Fibroblast of lung (primary cell): ENCODE data around the gene CD58. TPM values are rescaled to one million over a fixed set of nuclear protein-coding genes. Genes with fewer than 3 reads are reported as not detected.

Experiments used
- DNase-seq, 2 donors: peaks; one replicate each; pipeline versions ENCODE4 v3.0.0 to v3.0.0-alpha.2; 2010; ENCODE audit warnings: low read depth in 2 of 2
- H2AFZ ChIP-seq: 2 replicates; pipeline ENCODE4 v1.5.1; 2012; ENCODE audit warnings: low read length, control low read depth, inconsistent platforms
- H3K27ac ChIP-seq: 2 replicates; pipeline ENCODE4 v1.5.1; 2011; ENCODE audit warnings: low read length, control low read depth; ENCODE audit not compliant: insufficient read depth
- H3K27me3 ChIP-seq: 2 replicates; pipeline ENCODE4 v1.5.1; 2011; ENCODE audit warnings: mild to moderate bottlenecking, low read length; ENCODE audit not compliant: control insufficient read depth, insufficient read depth
- H3K36me3 ChIP-seq: 2 replicates; pipeline ENCODE4 v1.5.1; 2011; ENCODE audit warnings: low read length; ENCODE audit not compliant: control insufficient read depth, insufficient read depth
- H3K4me1 ChIP-seq: 2 replicates; pipeline ENCODE4 v1.5.1; 2011; ENCODE audit warnings: low read length; ENCODE audit not compliant: control insufficient read depth, insufficient read depth; ENCODE audit errors: extremely low read depth
- H3K4me2 ChIP-seq: 2 replicates; pipeline ENCODE4 v1.5.1; 2011; ENCODE audit warnings: low read length, control low read depth; ENCODE audit not compliant: insufficient read depth; ENCODE audit errors: extremely low read depth
- H3K4me3 ChIP-seq, 4 experiments: fragments of 200-600 bp in 1 of 4; sonication (generic) in 1 of 4; replicated peaks in 1 of 4; 2 replicates each; pipeline ENCODE4 v1.5.1; 2011 to 2016; ENCODE audit warnings: low read length in 4 of 4, low read depth in 3 of 4, mild to moderate bottlenecking in 3 of 4, control low read depth in 2 of 4, inconsistent platforms in 1 of 4, mixed read lengths in 1 of 4; ENCODE audit not compliant: insufficient read depth in 1 of 4; ENCODE audit errors: control extremely low read depth in 1 of 4
- H3K79me2 ChIP-seq: 2 replicates; pipeline ENCODE4 v1.5.1; 2012; ENCODE audit warnings: mild to moderate bottlenecking, low read length, inconsistent platforms; ENCODE audit not compliant: control insufficient read depth, insufficient read depth
- H3K9ac ChIP-seq: 2 replicates; pipeline ENCODE4 v1.5.1; 2011; ENCODE audit warnings: mild to moderate bottlenecking, low read length, control low read depth; ENCODE audit not compliant: insufficient read depth
- H3K9me3 ChIP-seq: 2 replicates; pipeline ENCODE4 v1.5.1; 2012; ENCODE audit warnings: low read depth, low read length; ENCODE audit not compliant: control insufficient read depth, insufficient read depth
- H4K20me1 ChIP-seq: 2 replicates; pipeline ENCODE4 v1.5.1; 2011; ENCODE audit warnings: low read length; ENCODE audit not compliant: control insufficient read depth, insufficient read depth; ENCODE audit errors: extremely low read depth
- EZH2 ChIP-seq: IDR thresholded peaks from 2 replicates; pipeline ENCODE4 v1.5.1; 2012; ENCODE audit warnings: low read length, control low read depth, mild to moderate bottlenecking; ENCODE audit errors: missing control alignments
- polyA plus RNA-seq, 2 donors: library from polyadenylated mRNA; depleted of rRNA in 1 of 2; stranded (reverse) in 1 of 2; unstranded in 1 of 2; fragments of >200 nt; gene quantifications; 2 replicates each; pipeline ENCODE4 v1.2.1, GENCODE V29; 2011 to 2012; ENCODE audit warnings: missing spikeins in 1 of 2
- total RNA-seq: library from RNA; depleted of rRNA; stranded (reverse); fragments of >200 nt; gene quantifications from 2 replicates; pipeline ENCODE4 v1.2.1, GENCODE V29; 2014
- TF ChIP-seq, protein P1 (sequence below), 2 donors: IDR thresholded peaks in 1 of 2; conservative IDR thresholded peaks in 1 of 2; 1 replicate in 1 of 2; 2 replicates in 1 of 2; pipeline ENCODE4 v1.5.1; 2011 to 2012; ENCODE audit warnings: low read length in 2 of 2, control low read depth in 1 of 2, inconsistent platforms in 1 of 2, low read depth in 1 of 2, mild to moderate bottlenecking in 1 of 2

CD58 gene
- total and polyA plus RNA-seq, 2 donors (not counting 1 experiment from before 2014, with no cell fraction given): 8.4 to 16.3 TPM

DNA sequence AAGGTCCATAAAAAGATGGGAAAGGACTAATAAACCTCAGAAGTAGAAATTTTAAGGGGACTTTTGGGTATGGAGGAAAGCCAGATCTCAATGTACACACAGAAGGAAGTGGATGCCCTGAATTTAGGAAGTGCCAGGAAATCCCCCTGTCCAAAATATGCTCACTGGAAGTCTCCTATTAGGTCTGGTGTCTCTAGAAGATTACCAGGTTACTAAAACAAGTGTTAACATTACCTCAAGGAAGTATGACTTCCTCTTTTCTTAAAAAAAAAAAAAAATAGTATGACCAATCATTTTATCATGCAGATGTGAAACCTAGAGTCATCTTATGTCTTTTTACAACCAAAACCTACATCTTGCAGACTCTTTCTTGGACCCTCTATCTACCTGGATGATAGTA lies 30.7 kb downstream of the CD58 start:
- H3K27me3 ChIP-seq: no peaks in the 10 kb centered on the region
- H3K36me3 ChIP-seq: no peaks in the 10 kb centered on the region
- no peaks in the 10 kb centered on the region for H3K79me2 ChIP-seq
- H3K4me2 ChIP-seq: no peak overlapping the region
- peaks cover 3% of the 10 kb centered on the region for H3K4me1 ChIP-seq
- no peak overlapping the region for H2AFZ ChIP-seq
- DNase-seq: no peak
- H4K20me1 ChIP-seq: no peaks in the 10 kb centered on the region
- H3K4me3 ChIP-seq: no peak overlapping the region
- H3K9ac ChIP-seq: no peak overlapping the region
- no peaks in the 10 kb centered on the region for H3K9me3 ChIP-seq
- no peak overlapping the region for H3K27ac ChIP-seq
- TF ChIP-seq EZH2: no peak
- TF ChIP-seq, protein P1, sequence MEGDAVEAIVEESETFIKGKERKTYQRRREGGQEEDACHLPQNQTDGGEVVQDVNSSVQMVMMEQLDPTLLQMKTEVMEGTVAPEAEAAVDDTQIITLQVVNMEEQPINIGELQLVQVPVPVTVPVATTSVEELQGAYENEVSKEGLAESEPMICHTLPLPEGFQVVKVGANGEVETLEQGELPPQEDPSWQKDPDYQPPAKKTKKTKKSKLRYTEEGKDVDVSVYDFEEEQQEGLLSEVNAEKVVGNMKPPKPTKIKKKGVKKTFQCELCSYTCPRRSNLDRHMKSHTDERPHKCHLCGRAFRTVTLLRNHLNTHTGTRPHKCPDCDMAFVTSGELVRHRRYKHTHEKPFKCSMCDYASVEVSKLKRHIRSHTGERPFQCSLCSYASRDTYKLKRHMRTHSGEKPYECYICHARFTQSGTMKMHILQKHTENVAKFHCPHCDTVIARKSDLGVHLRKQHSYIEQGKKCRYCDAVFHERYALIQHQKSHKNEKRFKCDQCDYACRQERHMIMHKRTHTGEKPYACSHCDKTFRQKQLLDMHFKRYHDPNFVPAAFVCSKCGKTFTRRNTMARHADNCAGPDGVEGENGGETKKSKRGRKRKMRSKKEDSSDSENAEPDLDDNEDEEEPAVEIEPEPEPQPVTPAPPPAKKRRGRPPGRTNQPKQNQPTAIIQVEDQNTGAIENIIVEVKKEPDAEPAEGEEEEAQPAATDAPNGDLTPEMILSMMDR (conservative IDR thresholded peaks at IDR 0.05 in 1 of 2, IDR thresholded peaks at IDR 0.05 in 1 of 2; ENCODE audit: low read depth in 1 of 2, low read length in 2 of 2): no peak

DNA sequence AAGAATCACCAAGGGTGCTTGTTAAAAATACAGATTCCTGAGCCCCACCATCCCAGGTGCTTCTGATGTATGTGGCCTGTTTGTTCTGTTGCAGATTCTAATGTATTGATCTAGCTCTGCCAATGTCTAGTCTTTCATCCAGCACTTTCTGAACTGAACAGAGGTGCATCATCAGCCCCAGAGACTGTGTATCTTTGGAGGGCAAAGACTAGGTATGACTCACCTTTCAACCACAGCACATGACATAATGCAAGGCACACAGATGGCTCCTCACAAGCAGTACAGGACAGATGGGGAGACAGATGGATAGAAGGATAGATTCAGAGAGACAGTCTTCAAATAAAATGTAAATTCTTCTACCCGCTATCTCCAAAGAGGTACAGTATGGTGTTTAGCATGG lies 32.3 kb downstream of the CD58 start:
- TF ChIP-seq, protein P1 (conservative IDR thresholded peaks at IDR 0.05 in 1 of 2, IDR thresholded peaks at IDR 0.05 in 1 of 2; ENCODE audit: low read depth in 1 of 2, low read length in 2 of 2): no peak
- no peak for TF ChIP-seq EZH2
- no peak overlapping the region for H3K4me2 ChIP-seq
- DNase-seq: peak; percentile 20 to 75

DNA sequence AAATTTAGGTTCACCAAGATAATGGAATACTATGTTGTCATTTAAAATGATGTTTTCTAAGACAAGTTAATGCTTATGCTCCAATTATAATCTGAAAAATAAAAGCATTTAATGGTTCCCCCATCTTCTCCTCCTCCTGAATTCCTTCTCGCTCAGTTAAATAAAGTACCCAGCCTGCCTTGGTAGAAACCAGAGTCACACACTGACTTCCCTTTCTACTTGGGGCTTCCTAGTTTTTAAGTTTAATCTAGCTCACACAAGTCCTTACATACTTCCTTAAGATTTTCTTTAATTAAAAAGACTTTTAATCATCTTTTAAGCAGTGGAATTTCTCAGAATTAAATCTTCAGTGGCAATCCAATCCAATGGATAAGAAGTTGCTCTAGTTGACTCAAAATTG lies 32.9 kb downstream of the CD58 start:
- no peaks in the 10 kb centered on the region for H4K20me1 ChIP-seq
- no peak for TF ChIP-seq EZH2
- TF ChIP-seq, protein P1 (conservative IDR thresholded peaks at IDR 0.05 in 1 of 2, IDR thresholded peaks at IDR 0.05 in 1 of 2; ENCODE audit: low read depth in 1 of 2, low read length in 2 of 2): no peak
- H3K9ac ChIP-seq: no peak overlapping the region
- no peaks in the 10 kb centered on the region for H3K9me3 ChIP-seq
- no peak overlapping the region for H3K27ac ChIP-seq
- H3K4me2 ChIP-seq: no peak overlapping the region
- peaks cover 3% of the 10 kb centered on the region for H3K4me1 ChIP-seq
- no peaks in the 10 kb centered on the region for H3K79me2 ChIP-seq
- no peak for DNase-seq
- H3K27me3 ChIP-seq: no peaks in the 10 kb centered on the region
- H2AFZ ChIP-seq: no peak overlapping the region
- H3K4me3 ChIP-seq: no peak overlapping the region
- H3K36me3 ChIP-seq: no peaks in the 10 kb centered on the region

More for the DNA sequence above, 32.3 kb downstream of the CD58 start:
- H3K36me3 ChIP-seq: no peaks in the 10 kb centered on the region
- H3K27ac ChIP-seq: no peak overlapping the region
- H3K27me3 ChIP-seq: no peaks in the 10 kb centered on the region
- no peak overlapping the region for H2AFZ ChIP-seq
- H4K20me1 ChIP-seq: no peaks in the 10 kb centered on the region
- no peak overlapping the region for H3K4me3 ChIP-seq
- H3K79me2 ChIP-seq: no peaks in the 10 kb centered on the region
- H3K9me3 ChIP-seq: no peaks in the 10 kb centered on the region
- peaks cover 3% of the 10 kb centered on the region for H3K4me1 ChIP-seq
- H3K9ac ChIP-seq: no peak overlapping the region
